OCI-LY7 (cell line): ENCODE data around the gene CIAO1. TPM values are rescaled to one million over a fixed set of nuclear protein-coding genes. Genes with fewer than 3 reads are reported as not detected.

Source experiments
- BruUV-seq: library from RNA; stranded (reverse); fragments of 400-500 nt; replicated peaks from 2 replicates; lab custom pipeline; 2021; lab: Mats Ljungman, UMichigan
- CTCF ChIA-PET: fragments of 300-600 bp; sonication (Branson Sonifier 250); formaldehyde crosslinking; loops from one replicate; lab custom pipeline; 2022; ENCODE audit warnings: antibody characterized with exemption; ENCODE audit not compliant: unreplicated experiment; lab: Charles Lee
- POLR2A ChIA-PET: fragments of 300-600 bp; sonication (Branson Sonifier 250); formaldehyde crosslinking; loops from one replicate; lab custom pipeline; 2022; ENCODE audit warnings: antibody characterized with exemption; lab: Charles Lee
- DNase-seq: peaks from one replicate; pipeline ENCODE4 v3.0.0-alpha.2; 2015; ENCODE audit warnings: low spot score
- H2AFZ ChIP-seq: fragments of 200-600 bp; sonication (generic), shearing (Covaris generic); 2 replicates; pipeline ENCODE4 v1.6.1; 2014; ENCODE audit warnings: mild to moderate bottlenecking, antibody characterized with exemption, low read length, moderate library complexity
- H3K27ac ChIP-seq: fragments of 200-600 bp; sonication (generic); 2 replicates; pipeline ENCODE4 v1.5.1; 2014; ENCODE audit warnings: mixed run types, low read depth, mild to moderate bottlenecking, moderate library complexity, low read length, inconsistent platforms; ENCODE audit not compliant: poor library complexity, severe bottlenecking
- H3K36me3 ChIP-seq: fragments of 200-600 bp; sonication (generic); 2 replicates; pipeline ENCODE4 v1.6.1; 2014; ENCODE audit warnings: mild to moderate bottlenecking, antibody characterized with exemption, low read length, moderate library complexity, mixed read lengths; ENCODE audit not compliant: insufficient read depth
- H3K4me1 ChIP-seq: fragments of 200-600 bp; sonication (generic); 2 replicates; pipeline ENCODE4 v1.5.1; 2014; ENCODE audit warnings: mild to moderate bottlenecking, low read length; ENCODE audit not compliant: insufficient read depth, poor library complexity, severe bottlenecking
- H3K4me2 ChIP-seq: fragments of 200-600 bp; sonication (generic); 2 replicates; pipeline ENCODE4 v1.6.1; 2014; ENCODE audit warnings: mild to moderate bottlenecking, low read length
- H3K4me3 ChIP-seq: fragments of 200-600 bp; sonication (generic); 2 replicates; pipeline ENCODE4 v1.5.1; 2014; ENCODE audit warnings: mild to moderate bottlenecking, low read depth, low read length; ENCODE audit not compliant: poor library complexity, severe bottlenecking
- H3K79me2 ChIP-seq: fragments of 200-600 bp; sonication (generic); 2 replicates; pipeline ENCODE4 v1.6.1; 2016; ENCODE audit warnings: low read depth, mild to moderate bottlenecking, low read length, moderate library complexity, mixed read lengths; ENCODE audit not compliant: insufficient read depth
- H3K9me2 ChIP-seq: fragments of 200-600 bp; sonication (generic); 2 replicates; pipeline ENCODE4 v1.6.1; 2016; ENCODE audit warnings: mild to moderate bottlenecking, low read length, mixed read lengths; ENCODE audit not compliant: insufficient read depth
- H3K9me3 ChIP-seq: fragments of 200-600 bp; sonication (generic); 2 replicates; pipeline ENCODE4 v1.6.1; 2014; ENCODE audit warnings: mild to moderate bottlenecking, mixed run types, low read length, mixed read lengths
- H4K20me1 ChIP-seq: fragments of 200-600 bp; sonication (generic); 2 replicates; pipeline ENCODE4 v1.6.1; 2014; ENCODE audit warnings: mild to moderate bottlenecking, antibody characterized with exemption, low read length, moderate library complexity, mixed read lengths; ENCODE audit not compliant: insufficient read depth
- EZH2phosphoT487 ChIP-seq: fragments of 200-600 bp; sonication (generic); IDR thresholded peaks from 2 replicates; pipeline ENCODE4 v1.6.1; 2018; ENCODE audit warnings: low read depth, borderline replicate concordance, mild to moderate bottlenecking, mixed run types, antibody characterized with exemption, low read length, moderate library complexity, mixed read lengths
- intact Hi-C: fragments of 100-400 bp; cut with micrococcal nuclease; formaldehyde crosslinking; loops from one replicate; pipeline ENCODE4 v1.10.0; 2022; ENCODE audit not compliant: unreplicated experiment
- total RNA-seq, 2 experiments: library from RNA; depleted of rRNA in 1 of 2; stranded (reverse); fragments of >200 nt in 1 of 2; shearing (Covaris generic) in 1 of 2; gene quantifications; 2 replicates each; pipeline ENCODE4 v1.2.3, GENCODE V29; 2014 to 2022
- TF ChIP-seq, protein P1 (sequence below): fragments of 200-600 bp; sonication (generic); conservative IDR thresholded peaks from 2 replicates; pipeline ENCODE4 v1.5.1; 2014; ENCODE audit warnings: mild to moderate bottlenecking, antibody characterized with exemption, low read length, moderate library complexity, mixed read lengths

The CIAO1 gene
- total RNA-seq, 2 experiments from 2014 or later, result 89.6 to 128 TPM

DNA sequence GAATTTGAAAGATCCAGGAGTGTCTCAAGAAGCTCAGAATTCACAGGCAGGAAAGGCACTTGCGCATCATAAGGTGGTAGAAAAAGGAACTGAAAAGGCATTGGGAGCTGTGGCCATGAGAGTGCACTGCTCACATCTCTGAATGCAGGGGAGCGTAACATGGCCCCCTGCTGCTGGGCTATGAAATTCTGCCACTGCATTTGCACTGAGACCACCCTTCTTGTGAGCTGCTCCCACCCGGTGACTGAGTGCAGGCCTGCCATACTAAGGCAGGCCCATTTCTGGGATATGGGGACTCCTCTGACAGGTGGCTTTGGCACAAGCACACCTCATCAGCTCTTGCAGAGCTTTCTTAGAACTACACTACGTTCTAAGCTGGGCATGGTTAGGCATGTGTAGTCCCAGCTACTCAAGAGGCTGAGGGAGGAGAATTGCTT, 32.1 kb upstream of the CIAO1 start:
- H3K27ac ChIP-seq, result peak overlapping the region; percentile 74
- H2AFZ ChIP-seq, result peak overlapping the region; percentile 59; the same call in 1 of the 2 replicates
- intact Hi-C loops, result loop anchor here (2.0 kb wide), 1 partner anchor 25 kb away; the partner anchor contains the start of gene STARD7

DNA sequence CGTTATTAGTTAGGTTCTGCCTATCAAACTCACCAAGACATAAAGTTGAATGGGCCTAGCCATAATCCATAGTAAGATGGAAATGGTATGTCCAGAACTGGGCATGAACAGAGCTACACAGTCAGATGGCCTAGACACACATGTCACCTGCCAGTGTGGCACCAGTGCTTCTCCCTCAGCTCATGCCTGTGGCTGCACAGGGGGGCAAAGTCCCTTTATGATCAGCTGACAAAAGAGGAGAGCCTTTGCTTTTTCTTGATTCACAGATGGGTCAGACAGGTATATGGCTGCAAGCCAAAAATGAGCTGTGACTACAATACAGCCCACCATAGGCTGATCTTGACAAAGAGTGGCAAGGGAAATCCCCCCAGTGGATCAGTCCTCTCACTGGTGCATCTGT, 29.1 kb upstream of the CIAO1 start:
- peaks cover 54% of the 10 kb centered on the region for H3K4me1 ChIP-seq
- ChIA-PET POLR2A (interaction anchor here (0.6 to 1.2 kb wide), 2 partner anchors 19 to 23 kb away, joined by 3 to 7 read pairs; no protein-coding TSS in a partner anchor), CTCF (no interaction called here)
- no peak overlapping the region for H2AFZ ChIP-seq
- no TSS peak for BruUV-seq
- no peak overlapping the region for H3K27ac ChIP-seq
- H3K79me2 ChIP-seq, result no peaks in the 10 kb centered on the region
- DNase-seq, result no peak
- no peak overlapping the region for H3K4me3 ChIP-seq
- intact Hi-C loops, result no loop called here
- H3K9me2 ChIP-seq, result no peaks in the 10 kb centered on the region
- TF ChIP-seq, protein P1, sequence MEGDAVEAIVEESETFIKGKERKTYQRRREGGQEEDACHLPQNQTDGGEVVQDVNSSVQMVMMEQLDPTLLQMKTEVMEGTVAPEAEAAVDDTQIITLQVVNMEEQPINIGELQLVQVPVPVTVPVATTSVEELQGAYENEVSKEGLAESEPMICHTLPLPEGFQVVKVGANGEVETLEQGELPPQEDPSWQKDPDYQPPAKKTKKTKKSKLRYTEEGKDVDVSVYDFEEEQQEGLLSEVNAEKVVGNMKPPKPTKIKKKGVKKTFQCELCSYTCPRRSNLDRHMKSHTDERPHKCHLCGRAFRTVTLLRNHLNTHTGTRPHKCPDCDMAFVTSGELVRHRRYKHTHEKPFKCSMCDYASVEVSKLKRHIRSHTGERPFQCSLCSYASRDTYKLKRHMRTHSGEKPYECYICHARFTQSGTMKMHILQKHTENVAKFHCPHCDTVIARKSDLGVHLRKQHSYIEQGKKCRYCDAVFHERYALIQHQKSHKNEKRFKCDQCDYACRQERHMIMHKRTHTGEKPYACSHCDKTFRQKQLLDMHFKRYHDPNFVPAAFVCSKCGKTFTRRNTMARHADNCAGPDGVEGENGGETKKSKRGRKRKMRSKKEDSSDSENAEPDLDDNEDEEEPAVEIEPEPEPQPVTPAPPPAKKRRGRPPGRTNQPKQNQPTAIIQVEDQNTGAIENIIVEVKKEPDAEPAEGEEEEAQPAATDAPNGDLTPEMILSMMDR, result no peak
- no peak for TF ChIP-seq EZH2phosphoT487
- H3K4me2 ChIP-seq, result no peak overlapping the region
- H3K9me3 ChIP-seq, result no peaks in the 10 kb centered on the region
- H3K36me3 ChIP-seq, result no peaks in the 10 kb centered on the region; the same call in 1 of the 2 replicates
- no peaks in the 10 kb centered on the region for H4K20me1 ChIP-seq

More for the DNA sequence above, 32.1 kb upstream of the CIAO1 start:
- Histone ChIP-seq H3K4me2 (peak overlapping the region; percentile 77), H3K4me1 (peaks cover 28% of the 10 kb centered on the region), H3K9me2 (no peaks in the 10 kb centered on the region), H3K79me2 (no peaks in the 10 kb centered on the region), H3K36me3 (no peaks in the 10 kb centered on the region), H3K4me3 (peak overlapping the region; percentile 50), H4K20me1 (no peaks in the 10 kb centered on the region), H3K9me3 (no peaks in the 10 kb centered on the region)
- no TSS peak for BruUV-seq
- TF ChIP-seq, protein P1, result peak; percentile 74
- no peak for TF ChIP-seq EZH2phosphoT487
- peak; percentile 84 for DNase-seq
- ChIA-PET POLR2A (interaction anchor here (0.8 to 2.8 kb wide), 13 partner anchors 8 to 53 kb away, joined by 3 to 25 read pairs (median 5); partner anchors contain the start of gene STARD7), CTCF (interaction anchor here (1.1 to 1.8 kb wide), 5 partner anchors 11 to 96 kb away, joined by 3 to 6 read pairs (median 4); partner anchors contain the start of gene ASTL)

DNA sequence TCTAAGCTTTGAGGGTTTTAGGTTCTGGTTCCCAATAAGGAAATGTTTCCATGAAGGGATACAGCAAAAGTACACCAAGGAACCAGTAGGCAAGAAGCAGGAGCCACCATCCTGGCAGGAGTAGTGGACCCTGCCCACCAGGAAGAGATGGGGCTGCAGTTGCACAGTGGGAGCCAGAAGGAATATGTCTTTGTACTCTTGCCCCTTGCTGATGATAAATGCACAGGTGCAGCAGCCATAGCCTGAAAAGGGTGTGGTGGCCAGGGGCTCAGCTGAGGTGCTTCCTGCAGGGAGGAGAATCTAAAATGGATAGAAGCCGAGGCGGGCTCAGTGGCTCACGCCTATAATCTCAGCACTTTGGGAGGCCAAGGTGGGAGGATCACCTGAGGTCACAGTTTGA, 27.8 kb upstream of the CIAO1 start:
- H3K4me1 ChIP-seq, result peaks cover 60% of the 10 kb centered on the region
- no peak overlapping the region for H3K4me2 ChIP-seq
- H3K9me3 ChIP-seq, result no peaks in the 10 kb centered on the region
- ChIA-PET CTCF (no interaction called here), POLR2A (interaction anchor here (1.0 to 5.2 kb wide), 3 partner anchors 18 to 46 kb away, joined by 3 to 22 read pairs (median 7); partner anchors contain the start of gene STARD7)
- no peaks in the 10 kb centered on the region; the same call in 1 of the 2 replicates for H3K36me3 ChIP-seq
- no peaks in the 10 kb centered on the region for H3K9me2 ChIP-seq
- no peak for DNase-seq
- H3K4me3 ChIP-seq, result no peak overlapping the region
- no peak overlapping the region for H3K27ac ChIP-seq
- no peak overlapping the region for H2AFZ ChIP-seq
- no peaks in the 10 kb centered on the region for H4K20me1 ChIP-seq
- no TSS peak for BruUV-seq
- TF ChIP-seq EZH2phosphoT487, result no peak
- TF ChIP-seq, protein P1, result no peak
- no peaks in the 10 kb centered on the region for H3K79me2 ChIP-seq
- intact Hi-C loops, result no loop called here
